ENCODE results near the gene CCT8L2.
"Not testable (repeated sequence)": the region's sequence is repeated elsewhere in the genome, so short reads cannot be mapped to it uniquely, and the experiment has no call there.

CCT8L2 gene

DNA sequence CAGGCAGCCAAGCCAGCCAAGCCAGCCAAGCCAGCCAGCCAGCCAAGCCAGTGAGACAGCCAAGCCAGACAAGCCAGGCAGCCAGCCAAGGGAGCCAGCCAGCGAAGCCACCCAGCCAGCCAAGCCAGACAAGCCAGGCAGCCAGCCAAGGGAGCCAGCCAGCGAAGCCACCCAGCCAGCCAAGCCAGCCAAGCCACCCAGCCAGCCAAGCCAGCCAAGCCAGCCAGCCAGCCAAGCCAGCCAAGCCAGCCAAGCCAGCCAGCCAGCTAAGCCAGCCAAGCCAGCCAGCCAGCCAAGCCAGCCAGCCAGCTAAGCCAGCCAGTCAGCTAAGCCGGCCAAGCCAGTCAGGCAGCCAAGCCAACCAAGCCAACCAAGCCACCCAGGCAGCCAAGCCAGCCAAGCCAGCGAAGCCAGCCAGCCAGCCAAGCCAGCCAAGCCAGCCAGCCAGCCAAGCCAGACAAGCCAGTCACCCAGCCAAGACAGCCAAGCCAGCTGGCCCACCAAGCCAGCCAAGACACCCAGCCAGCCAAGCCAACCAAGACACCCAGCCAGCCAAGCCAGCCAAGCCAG lies 34.1 kb downstream of the CCT8L2 start:
- DNase-seq = not testable (repeated sequence)

GRCh38 chr22:16557511-16557910 lies 35.1 kb downstream of the CCT8L2 start:
- DNase-seq = not testable (repeated sequence)

GRCh38 chr22:16555077-16555994 lies 37.3 kb downstream of the CCT8L2 start:
- not testable (repeated sequence) for DNase-seq

GRCh38 chr22:16543310-16543709 lies 49.3 kb downstream of the CCT8L2 start:
- DNase-seq = not testable (repeated sequence)
